ENCODE measurements around the gene FHAD1. TPM values are rescaled to one million over a fixed set of nuclear protein-coding genes. Genes with fewer than 3 reads are reported as not detected.

The FHAD1 gene
- total RNA-seq, 4 donors from 2014 or later = 0.54 to 1.9 (median 0.75) TPM

DNA sequence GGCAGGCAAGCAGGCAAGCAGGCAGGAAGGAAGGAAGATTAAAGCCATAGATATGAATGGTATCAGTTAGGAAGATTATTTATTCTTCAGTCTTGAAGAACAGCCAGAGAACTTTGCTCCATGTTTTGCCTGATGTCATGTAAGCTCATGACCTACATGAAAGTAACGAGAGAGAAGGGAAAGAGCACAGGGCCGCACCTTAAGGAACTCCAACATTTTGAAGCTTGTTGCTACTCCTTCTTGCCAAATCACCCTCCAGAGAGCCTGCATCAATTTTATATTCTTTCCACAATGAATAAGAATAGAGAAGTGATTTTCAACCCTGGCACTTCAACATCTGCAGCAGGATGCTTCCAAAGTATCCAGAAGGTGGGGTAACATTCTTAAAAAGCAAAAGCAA lies 84.7 kb downstream of the FHAD1 start:
- H3K4me3 ChIP-seq (replicated peaks in 1 of 3) = no peak overlapping the region
- peaks cover 40 to 65% of the 10 kb centered on the region in 2 donors for H3K4me1 ChIP-seq
- DNase-seq = no peak
- no peaks in the 10 kb centered on the region for H3K36me3 ChIP-seq
- intact Hi-C loops (cut with DNase I) = no loop called here
- no peak overlapping the region for H3K27ac ChIP-seq
- H3K27me3 ChIP-seq = no peaks in the 10 kb centered on the region
- TF ChIP-seq POLR2A (IDR thresholded peaks at IDR 0.05) = no peak
- TF ChIP-seq, protein P1, sequence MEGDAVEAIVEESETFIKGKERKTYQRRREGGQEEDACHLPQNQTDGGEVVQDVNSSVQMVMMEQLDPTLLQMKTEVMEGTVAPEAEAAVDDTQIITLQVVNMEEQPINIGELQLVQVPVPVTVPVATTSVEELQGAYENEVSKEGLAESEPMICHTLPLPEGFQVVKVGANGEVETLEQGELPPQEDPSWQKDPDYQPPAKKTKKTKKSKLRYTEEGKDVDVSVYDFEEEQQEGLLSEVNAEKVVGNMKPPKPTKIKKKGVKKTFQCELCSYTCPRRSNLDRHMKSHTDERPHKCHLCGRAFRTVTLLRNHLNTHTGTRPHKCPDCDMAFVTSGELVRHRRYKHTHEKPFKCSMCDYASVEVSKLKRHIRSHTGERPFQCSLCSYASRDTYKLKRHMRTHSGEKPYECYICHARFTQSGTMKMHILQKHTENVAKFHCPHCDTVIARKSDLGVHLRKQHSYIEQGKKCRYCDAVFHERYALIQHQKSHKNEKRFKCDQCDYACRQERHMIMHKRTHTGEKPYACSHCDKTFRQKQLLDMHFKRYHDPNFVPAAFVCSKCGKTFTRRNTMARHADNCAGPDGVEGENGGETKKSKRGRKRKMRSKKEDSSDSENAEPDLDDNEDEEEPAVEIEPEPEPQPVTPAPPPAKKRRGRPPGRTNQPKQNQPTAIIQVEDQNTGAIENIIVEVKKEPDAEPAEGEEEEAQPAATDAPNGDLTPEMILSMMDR (IDR thresholded peaks at IDR 0.05) = no peak
- H3K9me3 ChIP-seq = no peaks in the 10 kb centered on the region
- WGBS, 2 donors = 90 to 94% methylated on average over 2 of the region's 2 CpGs

- Histone ChIP-seq H3K4me1 (peaks cover 48 to 64% of the 10 kb centered on the region in 2 donors), H3K36me3 (no peaks in the 10 kb centered on the region), H3K9me3 (no peaks in the 10 kb centered on the region), H3K27ac (peak overlapping the region; percentile 7 to 19 (median 13)), H3K27me3 (no peaks in the 10 kb centered on the region), H3K4me3 (replicated peaks in 1 of 3) (no peak overlapping the region)
- no peak for DNase-seq
- TF ChIP-seq, protein P1 (IDR thresholded peaks at IDR 0.05) = no peak
- TF ChIP-seq POLR2A (IDR thresholded peaks at IDR 0.05) = no peak
- 52 to 53% methylated on average over 4 of the region's 4 CpGs for WGBS, 2 donors
- intact Hi-C loops (cut with DNase I) = no loop called here
Observed at GRCh38 chr1:15332525-15332924, 85.5 kb downstream of the FHAD1 start.

GRCh38 chr1:15332952-15333715 lies 86.1 kb downstream of the FHAD1 start:
- intact Hi-C loops (cut with DNase I) = no loop called here
- WGBS, 2 donors = 87 to 89% methylated on average over 11 of the region's 11 CpGs

GRCh38 chr1:15334995-15335394 lies 88.0 kb downstream of the FHAD1 start:
- Histone ChIP-seq H3K27me3 (no peaks in the 10 kb centered on the region), H3K36me3 (no peaks in the 10 kb centered on the region), H3K4me1 (peaks cover 45 to 65% of the 10 kb centered on the region in 2 donors), H3K4me3 (replicated peaks in 1 of 3) (no peak overlapping the region), H3K9me3 (no peaks in the 10 kb centered on the region), H3K27ac (peak overlapping the region in 1 of 3 donors; percentile 25)
- no peak for TF ChIP-seq POLR2A (IDR thresholded peaks at IDR 0.05)
- TF ChIP-seq, protein P1 (IDR thresholded peaks at IDR 0.05) = no peak
- no peak for DNase-seq
- intact Hi-C loops (cut with DNase I) = no loop called here
- WGBS, 2 donors = 71 to 72% methylated on average over 10 of the region's 10 CpGs

More at GRCh38 chr1:15332952-15333715, 86.1 kb downstream of the FHAD1 start:
- H3K36me3 ChIP-seq = no peaks in the 10 kb centered on the region
- no peak for TF ChIP-seq POLR2A (IDR thresholded peaks at IDR 0.05)
- TF ChIP-seq, protein P1 (IDR thresholded peaks at IDR 0.05) = no peak
- H3K9me3 ChIP-seq = no peaks in the 10 kb centered on the region
- peak; percentile 22 to 39 for DNase-seq
- H3K4me3 ChIP-seq (replicated peaks in 1 of 3) = no peak overlapping the region
- H3K27ac ChIP-seq = no peak overlapping the region
- H3K27me3 ChIP-seq = no peaks in the 10 kb centered on the region
- H3K4me1 ChIP-seq = peaks cover 51 to 63% of the 10 kb centered on the region in 2 donors

- intact Hi-C loops (cut with DNase I) = no loop called here
- no peak for TF ChIP-seq POLR2A (IDR thresholded peaks at IDR 0.05)
- TF ChIP-seq, protein P1 (IDR thresholded peaks at IDR 0.05) = no peak
- H3K4me1 ChIP-seq = peaks cover 45 to 74% of the 10 kb centered on the region in 2 donors
- 10 to 15% methylated on average over 7 of the region's 7 CpGs for WGBS, 2 donors
- no peaks in the 10 kb centered on the region for H3K27me3 ChIP-seq
- H3K36me3 ChIP-seq = no peaks in the 10 kb centered on the region
- H3K9me3 ChIP-seq = no peaks in the 10 kb centered on the region
- H3K4me3 ChIP-seq (replicated peaks in 1 of 3) = no peak overlapping the region
- peak overlapping the region; percentile 87 to 92 (median 88) for H3K27ac ChIP-seq
- DNase-seq = peak; percentile 64 to 67
Observed at GRCh38 chr1:15336866-15337265, 89.8 kb downstream of the FHAD1 start.

Data from thyroid gland (tissue), 4 donors.